GF-D8 (cell line): ENCODE results near the gene SLC35G6.
"Not testable (repeated sequence)": the region's sequence is repeated elsewhere in the genome, so short reads cannot be mapped to it uniquely, and the experiment has no call there.

Experiments
- DNase-seq: peaks from one replicate; lab custom pipeline; 2025; lab: John Stamatoyannopoulos, UW

Gene SLC35G6

GRCh38 chr17:7460850-7461660 is 20.2 kb upstream of the SLC35G6 start:
- no peak for DNase-seq

DNA sequence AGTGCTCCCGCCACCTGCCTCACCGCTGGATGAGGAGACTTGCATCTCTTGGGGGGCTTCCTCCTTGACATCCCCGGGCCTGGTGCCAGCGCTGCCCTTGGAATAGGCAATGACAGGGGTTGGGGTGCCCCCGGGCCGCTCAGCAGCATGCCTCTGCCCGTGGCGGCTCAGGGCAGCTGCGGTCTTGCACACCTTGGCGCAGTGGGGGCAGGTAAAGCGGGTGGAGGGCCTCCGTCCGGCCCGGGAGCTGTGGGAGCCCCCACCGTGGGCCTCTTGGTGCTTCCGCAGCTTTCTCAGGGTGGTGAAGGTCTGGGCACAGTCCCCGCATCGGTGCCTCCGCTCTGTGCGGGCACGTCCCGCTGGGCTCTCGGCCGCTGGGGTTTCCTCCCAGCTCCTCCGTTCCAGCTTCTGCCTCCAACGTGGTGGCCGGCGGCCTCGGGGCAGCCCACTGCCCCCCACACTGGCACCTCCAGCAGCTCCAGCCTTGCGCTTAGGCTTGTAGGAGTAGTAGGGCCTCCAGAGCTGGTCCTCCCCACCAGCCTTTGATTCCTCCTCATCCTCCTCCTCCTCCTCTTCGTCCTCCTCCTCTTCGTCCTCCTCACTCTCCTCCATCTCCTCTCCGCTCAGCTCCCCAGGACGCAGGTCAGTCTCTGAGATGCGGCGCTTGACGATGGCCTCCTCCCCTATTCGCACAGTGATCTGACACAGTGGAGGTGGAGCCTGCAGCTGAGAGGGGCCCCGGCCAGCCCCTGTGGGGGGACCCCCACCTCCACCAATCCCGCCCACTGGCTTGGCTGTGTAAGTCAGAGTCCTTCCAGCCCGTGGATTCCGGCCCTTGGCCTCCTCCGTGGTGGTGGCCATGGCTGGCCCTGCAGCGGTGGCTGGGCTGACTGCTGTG is 18.5 kb upstream of the SLC35G6 start:
- no peak for DNase-seq

- DNase-seq: no peak
Observed at GRCh38 chr17:7463372-7463846, 17.8 kb upstream of the SLC35G6 start.

GRCh38 chr17:7464081-7464480 is 17.2 kb upstream of the SLC35G6 start:
- DNase-seq: no peak

- no peak for DNase-seq
Observed at GRCh38 chr17:7465597-7466275, 15.5 kb upstream of the SLC35G6 start.

- DNase-seq: no peak
Observed at GRCh38 chr17:7466318-7466638, 15.0 kb upstream of the SLC35G6 start.

- no peak for DNase-seq
Observed at GRCh38 chr17:7466639-7467341, 14.5 kb upstream of the SLC35G6 start.

- DNase-seq: no peak
Observed at GRCh38 chr17:7467498-7467897, 13.7 kb upstream of the SLC35G6 start.

- no peak for DNase-seq
Observed at GRCh38 chr17:7468290-7468689, 13.0 kb upstream of the SLC35G6 start.

DNA sequence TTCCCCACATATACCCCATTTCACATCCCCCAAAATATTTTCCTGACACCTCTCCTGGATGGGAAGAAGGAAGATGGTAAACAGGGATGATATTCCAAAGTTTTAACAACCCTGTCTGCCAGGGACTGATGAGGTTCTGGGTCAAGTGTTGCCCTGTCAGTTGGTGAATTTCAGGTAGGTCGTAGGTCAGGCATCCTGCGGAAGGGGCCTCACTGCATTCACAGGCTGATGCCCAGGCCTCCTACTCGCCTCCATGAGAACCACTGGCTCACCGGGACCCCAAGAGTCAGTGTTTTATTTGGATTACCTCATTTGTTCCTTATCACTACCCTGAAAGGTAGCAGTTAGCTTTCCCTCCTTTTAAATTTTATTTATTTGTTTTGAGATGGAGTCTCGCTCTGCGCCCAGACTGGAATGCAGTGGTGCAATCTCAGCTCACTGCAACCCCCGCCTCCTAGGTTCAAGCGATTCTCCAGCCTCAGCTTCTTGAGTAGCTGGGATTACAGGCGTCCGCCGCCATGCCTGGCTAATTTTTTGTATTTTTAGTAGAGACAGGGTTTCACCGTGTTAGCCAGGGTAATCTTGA is 12.3 kb upstream of the SLC35G6 start:
- DNase-seq: no peak

GRCh38 chr17:7469843-7470242 is 11.4 kb upstream of the SLC35G6 start:
- DNase-seq: not testable (repeated sequence)

DNA sequence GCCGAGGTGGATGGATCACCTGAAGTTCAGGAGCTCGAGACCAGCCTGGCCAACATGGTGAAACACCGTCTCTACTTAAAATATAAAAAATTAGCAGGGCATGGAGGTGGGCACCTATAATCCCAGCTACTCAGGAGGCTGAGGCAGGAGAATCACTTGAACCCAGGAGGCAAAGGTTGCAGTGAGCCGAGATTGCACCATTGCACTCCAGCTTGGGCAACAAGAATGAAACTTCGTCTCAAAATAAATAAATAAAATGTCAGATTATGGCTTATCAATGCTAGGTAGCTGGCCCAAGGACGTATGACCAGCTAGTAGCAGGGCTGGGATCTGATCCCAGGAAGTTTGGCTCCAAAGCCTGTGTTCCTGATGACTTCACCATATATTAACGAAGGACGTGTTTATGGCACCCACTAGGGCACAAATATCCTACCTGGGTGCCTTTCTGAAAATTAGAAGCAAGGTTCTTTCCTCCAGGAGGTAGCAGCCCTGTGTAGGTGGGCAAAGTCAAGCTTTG is 10.7 kb upstream of the SLC35G6 start:
- not testable (repeated sequence) for DNase-seq

DNA sequence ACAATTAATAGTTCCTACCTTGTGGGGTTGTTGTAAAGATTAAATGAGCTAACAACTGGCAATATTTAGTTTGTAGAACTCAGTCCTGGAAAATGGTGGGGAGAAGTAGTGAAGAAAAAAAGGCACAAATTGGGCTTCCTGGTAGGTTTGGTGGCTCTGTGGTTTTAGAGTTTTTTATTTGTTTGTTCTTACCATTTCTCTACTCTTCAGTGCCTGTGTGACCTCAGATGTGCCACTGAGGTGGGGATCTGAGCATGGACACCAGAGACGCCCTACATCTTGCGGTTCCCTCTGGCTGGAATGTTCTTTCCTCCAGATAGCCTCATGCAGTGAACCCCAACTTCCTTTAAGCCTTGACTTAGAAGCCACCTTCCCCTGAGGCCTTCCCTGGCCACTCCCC is 9.5 kb upstream of the SLC35G6 start:
- DNase-seq: no peak

DNA sequence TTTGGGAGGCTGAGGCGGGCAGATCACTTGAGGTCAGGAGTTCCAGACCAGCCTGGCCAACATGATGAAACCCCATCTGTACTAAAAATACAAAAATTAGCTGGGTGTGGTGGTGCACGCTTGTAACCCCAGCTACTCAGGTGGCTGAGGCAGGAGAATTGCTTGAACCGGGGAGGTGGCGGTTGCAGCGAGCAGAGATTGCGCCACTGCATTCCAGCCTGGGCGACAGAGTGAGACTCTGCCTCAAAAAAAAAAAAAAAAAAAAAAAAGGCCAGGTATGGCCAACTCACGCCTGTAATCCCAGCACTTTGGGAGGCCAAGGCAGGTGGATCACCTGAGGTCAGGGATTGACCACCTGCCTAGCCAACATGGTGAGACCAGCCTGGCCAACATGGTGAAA is 6.5 kb upstream of the SLC35G6 start:
- DNase-seq: not testable (repeated sequence)

GRCh38 chr17:7475764-7476422 is 5.4 kb upstream of the SLC35G6 start:
- no peak for DNase-seq

DNA sequence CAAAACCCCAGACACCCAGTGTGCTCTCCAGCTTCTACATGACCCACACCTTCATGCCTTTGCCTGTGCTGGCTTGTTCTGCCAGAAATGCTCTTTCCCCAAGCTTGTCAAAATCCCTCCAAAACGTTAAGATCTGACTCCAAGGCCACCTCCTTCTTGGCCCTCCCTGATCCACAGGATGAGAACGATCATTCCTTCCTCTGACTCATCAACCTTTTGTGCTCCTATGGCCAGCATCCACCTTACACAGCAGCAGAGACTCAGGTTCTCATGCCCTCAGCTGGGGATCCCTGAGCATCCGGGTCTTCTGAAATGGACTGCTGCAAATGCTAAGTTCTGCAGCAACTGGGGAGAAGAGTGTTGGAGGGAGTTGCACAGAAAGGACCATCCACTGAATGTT is 4.8 kb upstream of the SLC35G6 start:
- DNase-seq: no peak

DNA sequence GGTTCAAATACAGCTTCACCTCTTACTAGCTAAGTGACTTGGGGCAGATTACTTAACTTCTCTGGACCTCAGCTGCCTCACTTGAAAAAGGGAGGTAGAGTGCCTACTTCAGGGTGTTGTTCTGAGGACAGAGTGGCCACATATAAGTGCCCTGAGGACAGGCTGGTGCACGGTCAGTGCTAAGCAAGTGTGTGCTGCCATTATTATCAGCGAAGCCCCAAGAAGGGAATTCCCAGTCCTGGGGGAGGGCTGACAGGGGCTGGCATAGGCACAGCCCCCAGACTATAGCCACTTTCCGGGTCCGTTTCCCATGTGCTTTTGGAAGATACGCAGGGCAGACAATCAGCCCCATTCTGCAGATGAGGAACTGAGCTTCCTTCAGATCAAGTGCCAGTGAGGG is 4.3 kb upstream of the SLC35G6 start:
- no peak for DNase-seq

DNA sequence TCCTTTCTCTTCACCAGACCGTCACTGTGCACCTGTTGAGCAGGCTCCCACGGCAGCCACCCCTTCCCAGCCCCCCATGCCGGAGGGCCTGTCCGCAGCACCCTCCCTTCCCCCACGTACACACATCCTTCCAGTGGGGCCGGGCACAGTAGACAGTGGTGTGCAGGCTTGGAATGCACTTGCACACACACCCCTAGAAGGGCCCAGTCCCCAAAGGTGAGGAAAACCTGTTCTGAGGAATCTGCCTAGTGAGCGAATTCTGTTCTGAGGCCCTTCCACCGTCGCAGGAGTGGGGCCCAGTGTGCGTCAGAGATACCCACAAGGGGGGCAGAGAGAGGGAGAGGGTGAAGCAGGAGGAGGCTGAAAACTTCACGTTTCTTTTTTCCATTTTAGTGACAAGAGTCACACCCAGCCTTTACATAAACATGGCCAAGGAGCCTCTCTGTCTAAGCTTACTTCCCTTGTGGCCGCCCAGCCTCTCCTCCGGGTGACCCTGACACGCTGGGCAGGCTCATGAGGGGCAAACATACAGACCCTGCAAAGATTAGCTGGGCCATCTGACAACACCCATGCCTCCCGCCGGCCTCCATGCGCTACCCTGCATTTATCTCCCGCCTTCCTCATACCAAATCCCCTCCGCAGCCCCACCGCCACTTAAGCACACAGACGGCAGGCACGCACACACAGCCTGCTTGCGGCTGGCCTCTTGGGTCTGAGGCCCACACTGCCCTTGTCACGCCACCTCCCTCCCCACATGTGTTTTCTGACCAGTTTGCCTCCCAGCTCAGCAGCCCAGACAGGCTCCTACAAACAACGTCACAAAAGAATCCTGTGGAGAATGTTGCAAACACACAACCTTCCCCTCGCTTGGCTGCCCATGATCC is 3.6 kb upstream of the SLC35G6 start:
- no peak for DNase-seq

- DNase-seq: no peak
Observed at GRCh38 chr17:7478276-7479212, 2.7 kb upstream of the SLC35G6 start.
